KBM-7 (cell line): Measurements from ENCODE around the gene IP6K1.
A peak's percentile ranks its signal among the peaks of the same experiment; 100 is the strongest.
"Not testable (repeated sequence)": the region's sequence is repeated elsewhere in the genome, so short reads cannot be mapped to it uniquely, and the experiment has no call there.

Experiments
- DNase-seq: peaks from one replicate; pipeline ENCODE4 v3.0.0-alpha.2; 2015
- in situ Hi-C: fragments of 300-500 bp; cut with MboI; formaldehyde crosslinking; loops from 2 replicates; pipeline ENCODE4 v1.14.3; 2020; ENCODE audit warnings: low sequenced_read_pairs, low pct_unique_long_range_greater_than_20kb, mixed read lengths

IP6K1 gene

GRCh38 chr3:49701388-49702077 lies 84.8 kb downstream of the IP6K1 start:
- in situ Hi-C loops = no loop called here
- DNase-seq = no peak

GRCh38 chr3:49700453-49701128 lies 85.8 kb downstream of the IP6K1 start:
- in situ Hi-C loops = no loop called here
- DNase-seq = no peak

- DNase-seq = no peak
- in situ Hi-C loops = no loop called here
These were observed 86.3 kb downstream of the IP6K1 start for GRCh38 chr3:49700014-49700413.

GRCh38 chr3:49699281-49699979 lies 86.9 kb downstream of the IP6K1 start:
- in situ Hi-C loops = no loop called here

GRCh38 chr3:49695350-49696015 lies 90.9 kb downstream of the IP6K1 start:
- in situ Hi-C loops, DNase-seq: not testable (repeated sequence)

More at GRCh38 chr3:49699281-49699979, 86.9 kb downstream of the IP6K1 start:
- no peak for DNase-seq

GRCh38 chr3:49694409-49695070 lies 91.8 kb downstream of the IP6K1 start:
- in situ Hi-C loops, DNase-seq: not testable (repeated sequence)

- DNase-seq, in situ Hi-C loops: not testable (repeated sequence)
These were observed 94.9 kb downstream of the IP6K1 start for GRCh38 chr3:49691481-49691880.

- in situ Hi-C loops, DNase-seq: not testable (repeated sequence)
These were observed 95.5 kb downstream of the IP6K1 start for GRCh38 chr3:49690856-49691255.

GRCh38 chr3:49689908-49690624 lies 96.3 kb downstream of the IP6K1 start:
- in situ Hi-C loops, DNase-seq: not testable (repeated sequence)

- peak; percentile 92 for DNase-seq
- in situ Hi-C loops = no loop called here
These were observed 97.1 kb downstream of the IP6K1 start, which contains the start of the genes MST1 and RNF123 for GRCh38 chr3:49689046-49689907. Gene MST1, minus strand, starts transcription at chr3:49689474. Its CDS starts 783 bp downstream, at chr3:49688691. Gene RNF123, plus strand, starts transcription at chr3:49689557. Its CDS starts 1,609 bp downstream, at chr3:49691166.

- DNase-seq, in situ Hi-C loops: not testable (repeated sequence)
These were observed 97.8 kb downstream of the IP6K1 start for GRCh38 chr3:49688338-49689045.

GRCh38 chr3:49687424-49687795 lies 98.9 kb downstream of the IP6K1 start:
- DNase-seq, in situ Hi-C loops: not testable (repeated sequence)

- in situ Hi-C loops, DNase-seq: not testable (repeated sequence)
These were observed 99.4 kb downstream of the IP6K1 start for GRCh38 chr3:49686769-49687423.

- DNase-seq, in situ Hi-C loops: not testable (repeated sequence)
These were observed 100.0 kb downstream of the IP6K1 start for GRCh38 chr3:49686346-49686745.

GRCh38 chr3:49685846-49686245 lies 100.5 kb downstream of the IP6K1 start:
- in situ Hi-C loops, DNase-seq: not testable (repeated sequence)

GRCh38 chr3:49685103-49685502 lies 101.2 kb downstream of the IP6K1 start:
- DNase-seq, in situ Hi-C loops: not testable (repeated sequence)
